ENCODE results near the gene RHOF.

GRCh38 chr12:121800694-121801594 lies 7.5 kb upstream of the RHOF start:
- TF ChIP-seq CTCF (IDR thresholded peaks at IDR 0.05) = no peak
- no peak; the same call in 1 of the 2 replicates for TF ChIP-seq SIN3A (IDR thresholded peaks at IDR 0.05; ENCODE audit: borderline replicate concordance, insufficient read depth, low read depth, low read length)
- peak; percentile 48; the same call in 1 of the 2 replicates for TF ChIP-seq POLR2AphosphoS5 (IDR thresholded peaks at IDR 0.05; ENCODE audit: low read depth, low read length)
- TF ChIP-seq REST (IDR thresholded peaks at IDR 0.05; ENCODE audit: insufficient read depth in 1 of 2, low read depth in 2 of 2, low read length in 1 of 2) = no peak
- TF ChIP-seq TCF7L2 (IDR thresholded peaks at IDR 0.05; ENCODE audit: low read depth, low read length) = no peak
